Astrocyte (in vitro differentiated cells and primary cell): ENCODE measurements around the gene ACYP1. TPM values are rescaled to one million over a fixed set of nuclear protein-coding genes. Genes with fewer than 3 reads are reported as not detected.

Source experiments
- total RNA-seq: library from RNA; stranded (reverse); gene quantifications from 2 replicates; pipeline ENCODE4 v1.2.1, GENCODE V29; 2021

ACYP1 gene
- total RNA-seq, 1 donor from 2014 or later = 8.9 TPM

Other genes starting within 250 kb of the ACYP1 start
- not detected in 2 replicates for gene PROX2, start 187.9 kb downstream of the ACYP1 start, total RNA-seq
- gene DLST, start 182.1 kb downstream of the ACYP1 start, total RNA-seq = 83.0 and 90.6 TPM in 2 replicates
- 0.70 and 1.7 TPM in 2 replicates for gene RPS6KL1, start 140.8 kb downstream of the ACYP1 start, total RNA-seq
- 2.5 and 3.5 TPM in 2 replicates for gene PGF, start 108.4 kb downstream of the ACYP1 start, total RNA-seq
- 37.7 TPM in 2 replicates for gene EIF2B2, start 61.1 kb downstream of the ACYP1 start, total RNA-seq
- 12.7 and 12.9 TPM in 2 replicates for gene MLH3, start 12.6 kb downstream of the ACYP1 start, total RNA-seq
- gene ZC2HC1C, start 5.6 kb upstream of the ACYP1 start, total RNA-seq = 1.4 and 1.7 TPM in 2 replicates
- gene NEK9, start 63.0 kb upstream of the ACYP1 start, total RNA-seq = 45.2 and 56.3 TPM in 2 replicates
- 331 and 359 TPM in 2 replicates for gene TMED10, start 112.6 kb upstream of the ACYP1 start, total RNA-seq
- gene FOS, start 214.8 kb upstream of the ACYP1 start, total RNA-seq = 33.9 and 57.7 TPM in 2 replicates